OCI-LY7 (cell line): Measurements from ENCODE around the gene RFT1.

Source experiments
- EZH2phosphoT487 ChIP-seq: fragments of 200-600 bp; sonication (generic); IDR thresholded peaks from 2 replicates; pipeline ENCODE4 v1.6.1; 2018; ENCODE audit warnings: low read depth, borderline replicate concordance, mild to moderate bottlenecking, mixed run types, antibody characterized with exemption, low read length, moderate library complexity, mixed read lengths
- TF ChIP-seq, protein P1 (sequence below): fragments of 200-600 bp; sonication (generic); conservative IDR thresholded peaks from 2 replicates; pipeline ENCODE4 v1.5.1; 2014; ENCODE audit warnings: mild to moderate bottlenecking, antibody characterized with exemption, low read length, moderate library complexity, mixed read lengths

DNA sequence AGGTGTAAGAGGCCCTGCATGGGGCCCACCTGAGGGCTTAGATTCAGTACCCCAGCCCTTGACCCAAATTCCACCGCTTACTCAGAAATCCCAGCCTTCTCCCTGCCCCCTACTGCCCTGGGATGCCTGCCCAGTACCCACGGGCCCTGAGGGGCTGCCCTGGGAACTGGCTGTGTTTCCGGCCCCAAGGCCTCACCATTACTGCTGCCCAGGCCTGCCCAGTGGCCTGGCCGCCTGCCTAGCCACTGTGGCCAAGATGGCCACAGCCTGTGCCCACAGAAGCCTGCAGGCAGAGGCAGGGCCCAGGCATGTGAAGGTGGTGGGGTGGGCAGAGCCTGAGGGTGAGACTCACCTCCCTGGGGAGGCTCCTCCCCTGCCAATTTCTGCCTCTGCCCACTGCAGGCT, 24.6 kb upstream of the RFT1 start:
- TF ChIP-seq, protein P1, sequence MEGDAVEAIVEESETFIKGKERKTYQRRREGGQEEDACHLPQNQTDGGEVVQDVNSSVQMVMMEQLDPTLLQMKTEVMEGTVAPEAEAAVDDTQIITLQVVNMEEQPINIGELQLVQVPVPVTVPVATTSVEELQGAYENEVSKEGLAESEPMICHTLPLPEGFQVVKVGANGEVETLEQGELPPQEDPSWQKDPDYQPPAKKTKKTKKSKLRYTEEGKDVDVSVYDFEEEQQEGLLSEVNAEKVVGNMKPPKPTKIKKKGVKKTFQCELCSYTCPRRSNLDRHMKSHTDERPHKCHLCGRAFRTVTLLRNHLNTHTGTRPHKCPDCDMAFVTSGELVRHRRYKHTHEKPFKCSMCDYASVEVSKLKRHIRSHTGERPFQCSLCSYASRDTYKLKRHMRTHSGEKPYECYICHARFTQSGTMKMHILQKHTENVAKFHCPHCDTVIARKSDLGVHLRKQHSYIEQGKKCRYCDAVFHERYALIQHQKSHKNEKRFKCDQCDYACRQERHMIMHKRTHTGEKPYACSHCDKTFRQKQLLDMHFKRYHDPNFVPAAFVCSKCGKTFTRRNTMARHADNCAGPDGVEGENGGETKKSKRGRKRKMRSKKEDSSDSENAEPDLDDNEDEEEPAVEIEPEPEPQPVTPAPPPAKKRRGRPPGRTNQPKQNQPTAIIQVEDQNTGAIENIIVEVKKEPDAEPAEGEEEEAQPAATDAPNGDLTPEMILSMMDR, result no peak
- TF ChIP-seq EZH2phosphoT487, result no peak
